ENCODE data around the gene NAALADL2.

DNA sequence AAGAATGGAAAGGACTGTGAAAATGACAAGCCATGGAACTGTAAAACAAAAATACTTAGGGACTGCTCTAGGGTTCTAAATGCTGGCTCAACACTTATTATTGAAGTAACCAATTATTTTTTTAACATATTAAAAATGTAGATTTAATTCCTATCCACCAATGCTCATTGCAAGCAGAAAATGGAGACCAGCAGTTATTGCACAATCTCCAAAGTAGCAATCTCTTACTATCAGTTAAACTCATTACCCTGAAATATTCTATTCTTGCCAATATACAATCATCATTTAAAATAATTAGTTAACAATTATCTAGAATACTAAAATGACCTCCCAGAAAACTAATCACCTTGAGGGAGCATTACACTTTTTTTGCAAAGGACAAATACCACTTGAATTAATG is 499.8 kb downstream of the NAALADL2 start:
- TF ChIP-seq POLR2A (IDR thresholded peaks at IDR 0.05; ENCODE audit: low read length), result no peak
- no peak for TF ChIP-seq GATA1 (IDR thresholded peaks at IDR 0.05; ENCODE audit: low read depth, low read length)

Measured in erythroblast (primary cell).